Measurements from ENCODE around the gene TPD52L1.
A peak's percentile ranks its signal among the peaks of the same experiment; 100 is the strongest.

Gene TPD52L1

DNA sequence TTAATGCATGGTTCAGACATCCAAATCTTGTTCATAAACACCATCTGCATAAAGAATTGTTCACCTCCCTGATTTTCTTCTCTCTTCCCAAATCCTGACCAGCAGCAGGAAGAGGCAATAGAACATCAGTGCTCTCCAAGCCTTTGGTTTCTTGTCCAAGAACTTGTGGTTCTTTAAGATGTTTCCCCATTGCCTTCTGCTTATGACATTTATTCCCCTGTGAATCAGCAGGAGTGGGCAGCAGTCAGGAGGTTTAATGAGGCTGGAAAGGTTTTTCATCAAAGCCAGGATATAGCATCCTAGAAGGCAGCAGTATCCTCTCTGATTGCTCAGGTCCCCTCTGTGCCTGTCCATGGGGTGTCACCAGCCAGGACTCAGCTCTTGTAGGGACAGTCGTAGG, 142.9 kb downstream of the TPD52L1 start:
- H3K4me1 ChIP-seq (ENCODE audit: control insufficient read depth in 2 of 2, insufficient read depth in 2 of 2, low read length in 2 of 2) = peaks cover 0 to 12% of the 10 kb centered on the region in 2 donors
- no peak overlapping the region for H3K9ac ChIP-seq (ENCODE audit: low read depth in 1 of 2, low read length in 2 of 2)
- no peak overlapping the region for H3K4me3 ChIP-seq (ENCODE audit: low read length in 2 of 2)
- no peaks in the 10 kb centered on the region for H3K27me3 ChIP-seq (ENCODE audit: control insufficient read depth in 2 of 2, insufficient read depth in 2 of 2, low read length in 2 of 2)
- H3K36me3 ChIP-seq (ENCODE audit: control insufficient read depth in 2 of 2, insufficient read depth in 2 of 2, low read length in 2 of 2) = peaks cover 34 to 48% of the 10 kb centered on the region in 2 donors
- no peak overlapping the region for H3K27ac ChIP-seq (ENCODE audit: low read depth in 2 of 2, low read length in 2 of 2)
- no peaks in the 10 kb centered on the region for H3K9me3 ChIP-seq (ENCODE audit: control insufficient read depth in 2 of 2, low read length in 2 of 2)

- H3K9me3 ChIP-seq (ENCODE audit: control insufficient read depth in 2 of 2, low read length in 2 of 2) = no peaks in the 10 kb centered on the region
- H3K27me3 ChIP-seq (ENCODE audit: control insufficient read depth in 2 of 2, insufficient read depth in 2 of 2, low read length in 2 of 2) = no peaks in the 10 kb centered on the region
- H3K4me3 ChIP-seq (ENCODE audit: low read length in 2 of 2) = no peak overlapping the region
- peaks cover 0 to 12% of the 10 kb centered on the region in 2 donors for H3K4me1 ChIP-seq (ENCODE audit: control insufficient read depth in 2 of 2, insufficient read depth in 2 of 2, low read length in 2 of 2)
- no peak overlapping the region for H3K9ac ChIP-seq (ENCODE audit: low read depth in 1 of 2, low read length in 2 of 2)
- H3K36me3 ChIP-seq (ENCODE audit: control insufficient read depth in 2 of 2, insufficient read depth in 2 of 2, low read length in 2 of 2) = peaks cover 24 to 29% of the 10 kb centered on the region in 2 donors
- no peak overlapping the region for H3K27ac ChIP-seq (ENCODE audit: low read depth in 2 of 2, low read length in 2 of 2)
Measured at GRCh38 chr6:125299257-125299656, 145.7 kb downstream of the TPD52L1 start.

DNA sequence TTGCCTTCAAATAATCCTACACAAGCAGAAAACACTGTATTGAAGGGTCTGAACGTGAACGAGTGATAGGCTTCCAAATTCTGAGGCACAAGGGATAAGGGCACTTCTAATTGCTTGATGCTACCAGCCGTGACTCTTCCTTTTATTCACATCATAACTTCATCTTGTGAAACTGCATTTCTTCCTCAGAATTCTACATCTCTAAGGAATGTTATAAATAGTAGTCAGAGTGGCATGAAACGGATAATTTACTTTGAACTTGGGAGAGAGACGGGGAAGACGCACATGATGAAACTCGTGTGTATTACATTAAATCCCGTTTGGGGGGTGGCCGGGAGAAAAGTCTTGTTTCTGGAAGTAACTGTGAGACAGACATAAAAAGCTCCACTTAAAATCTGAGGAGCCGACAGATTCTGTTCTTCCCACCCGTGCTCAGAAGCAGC, 147.4 kb downstream of the TPD52L1 start:
- Histone ChIP-seq H3K9me3 (ENCODE audit: control insufficient read depth in 2 of 2, low read length in 2 of 2) (no peaks in the 10 kb centered on the region), H3K27ac (ENCODE audit: low read depth in 2 of 2, low read length in 2 of 2) (peak overlapping the region; percentile 79 to 86), H3K9ac (ENCODE audit: low read depth in 1 of 2, low read length in 2 of 2) (peak overlapping the region; percentile 78 to 84), H3K27me3 (ENCODE audit: control insufficient read depth in 2 of 2, insufficient read depth in 2 of 2, low read length in 2 of 2) (no peaks in the 10 kb centered on the region), H3K36me3 (ENCODE audit: control insufficient read depth in 2 of 2, insufficient read depth in 2 of 2, low read length in 2 of 2) (peaks cover 18 to 21% of the 10 kb centered on the region in 2 donors), H3K4me3 (ENCODE audit: low read length in 2 of 2) (peak overlapping the region; percentile 72 to 84), H3K4me1 (ENCODE audit: control insufficient read depth in 2 of 2, insufficient read depth in 2 of 2, low read length in 2 of 2) (peaks cover 0 to 12% of the 10 kb centered on the region in 2 donors)

GRCh38 chr6:125301435-125302391, 148.1 kb downstream of the TPD52L1 start, which contains the start of gene HDDC2:
TSS of gene HDDC2 (minus strand) at chr6:125301967. CDS start at chr6:125301932, 35 bp downstream.
- Histone ChIP-seq H3K27me3 (ENCODE audit: control insufficient read depth in 2 of 2, insufficient read depth in 2 of 2, low read length in 2 of 2) (no peaks in the 10 kb centered on the region), H3K9ac (ENCODE audit: low read depth in 1 of 2, low read length in 2 of 2) (peak within 1 kb of the TSS; percentile 78 to 84), H3K27ac (ENCODE audit: low read depth in 2 of 2, low read length in 2 of 2) (peak within 1 kb of the TSS; percentile 79 to 86), H3K9me3 (ENCODE audit: control insufficient read depth in 2 of 2, low read length in 2 of 2) (no peaks in the 10 kb centered on the region), H3K4me3 (ENCODE audit: low read length in 2 of 2) (peak within 1 kb of the TSS; percentile 72 to 84), H3K36me3 (ENCODE audit: control insufficient read depth in 2 of 2, insufficient read depth in 2 of 2, low read length in 2 of 2) (peaks cover 14 to 15% of the 10 kb centered on the region in 2 donors), H3K4me1 (ENCODE audit: control insufficient read depth in 2 of 2, insufficient read depth in 2 of 2, low read length in 2 of 2) (peaks cover 0 to 12% of the 10 kb centered on the region in 2 donors)

GRCh38 chr6:125302840-125303511, 149.4 kb downstream of the TPD52L1 start:
- Histone ChIP-seq H3K36me3 (ENCODE audit: control insufficient read depth in 2 of 2, insufficient read depth in 2 of 2, low read length in 2 of 2) (peaks cover 4 to 7% of the 10 kb centered on the region in 2 donors), H3K27me3 (ENCODE audit: control insufficient read depth in 2 of 2, insufficient read depth in 2 of 2, low read length in 2 of 2) (no peaks in the 10 kb centered on the region), H3K9me3 (ENCODE audit: control insufficient read depth in 2 of 2, low read length in 2 of 2) (no peaks in the 10 kb centered on the region), H3K4me1 (ENCODE audit: control insufficient read depth in 2 of 2, insufficient read depth in 2 of 2, low read length in 2 of 2) (peaks cover 0 to 14% of the 10 kb centered on the region in 2 donors), H3K9ac (ENCODE audit: low read depth in 1 of 2, low read length in 2 of 2) (no peak overlapping the region), H3K4me3 (ENCODE audit: low read length in 2 of 2) (no peak overlapping the region), H3K27ac (ENCODE audit: low read depth in 2 of 2, low read length in 2 of 2) (no peak overlapping the region)

DNA sequence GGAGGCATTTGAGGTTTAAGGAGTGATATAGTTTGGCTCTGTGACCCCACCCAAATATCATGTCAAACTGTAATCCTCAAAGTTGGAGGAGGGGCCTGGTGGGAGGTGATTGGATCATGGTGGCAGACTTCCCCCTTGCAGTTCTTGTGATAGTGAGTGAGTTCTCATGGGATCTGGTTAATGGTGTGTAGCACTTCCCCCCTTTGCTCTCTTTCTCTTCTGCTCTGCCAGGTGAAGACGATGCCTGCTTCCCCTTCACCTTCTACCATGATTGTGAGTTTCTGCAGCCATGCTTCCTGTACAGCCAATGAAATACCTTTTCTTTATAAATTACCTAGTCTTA, 149.9 kb downstream of the TPD52L1 start:
- Histone ChIP-seq H3K27ac (ENCODE audit: low read depth in 2 of 2, low read length in 2 of 2) (no peak overlapping the region), H3K9me3 (ENCODE audit: control insufficient read depth in 2 of 2, low read length in 2 of 2) (no peaks in the 10 kb centered on the region), H3K36me3 (ENCODE audit: control insufficient read depth in 2 of 2, insufficient read depth in 2 of 2, low read length in 2 of 2) (peaks cover under 1 to 4% of the 10 kb centered on the region in 2 donors), H3K4me3 (ENCODE audit: low read length in 2 of 2) (no peak overlapping the region), H3K9ac (ENCODE audit: low read depth in 1 of 2, low read length in 2 of 2) (no peak overlapping the region), H3K4me1 (ENCODE audit: control insufficient read depth in 2 of 2, insufficient read depth in 2 of 2, low read length in 2 of 2) (peaks cover 0 to 14% of the 10 kb centered on the region in 2 donors), H3K27me3 (ENCODE audit: control insufficient read depth in 2 of 2, insufficient read depth in 2 of 2, low read length in 2 of 2) (no peaks in the 10 kb centered on the region)

DNA sequence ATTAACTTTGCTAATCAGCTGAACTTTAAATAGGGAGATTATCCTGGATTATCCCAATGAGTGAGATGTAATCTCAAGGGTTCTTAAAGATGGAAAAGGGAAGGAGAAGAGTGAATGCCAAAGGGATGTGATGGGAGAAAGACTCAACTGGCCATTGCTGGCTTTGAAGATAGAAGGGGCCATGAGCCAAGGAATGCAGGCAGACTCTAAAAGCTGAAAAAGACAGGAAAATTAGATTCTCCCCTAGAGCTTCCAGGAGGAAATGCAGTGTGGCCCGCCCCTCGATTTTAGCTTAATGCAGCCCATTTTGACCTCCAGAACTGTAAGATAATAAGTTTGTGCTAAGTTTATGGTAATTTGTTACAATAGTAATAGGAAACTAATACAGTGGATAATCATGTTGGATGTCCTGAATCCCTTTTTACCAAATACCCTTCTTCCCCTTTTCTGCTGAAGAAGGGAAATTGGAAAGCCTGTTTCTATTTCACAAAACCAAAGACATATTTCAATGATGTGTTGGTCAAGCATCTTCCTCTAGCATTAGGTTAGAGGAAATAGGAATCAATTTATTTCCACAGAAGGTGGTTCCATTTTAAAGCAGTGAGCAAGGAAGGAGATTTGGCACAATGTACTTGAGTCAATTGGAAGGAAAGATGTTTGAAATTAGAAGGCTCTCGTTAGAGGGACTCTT, 151.5 kb downstream of the TPD52L1 start:
- Histone ChIP-seq H3K9ac (ENCODE audit: low read depth in 1 of 2, low read length in 2 of 2) (no peak overlapping the region), H3K36me3 (ENCODE audit: control insufficient read depth in 2 of 2, insufficient read depth in 2 of 2, low read length in 2 of 2) (no peaks in the 10 kb centered on the region), H3K4me3 (ENCODE audit: low read length in 2 of 2) (no peak overlapping the region), H3K4me1 (ENCODE audit: control insufficient read depth in 2 of 2, insufficient read depth in 2 of 2, low read length in 2 of 2) (peaks cover 0 to 11% of the 10 kb centered on the region in 2 donors), H3K27me3 (ENCODE audit: control insufficient read depth in 2 of 2, insufficient read depth in 2 of 2, low read length in 2 of 2) (no peaks in the 10 kb centered on the region), H3K9me3 (ENCODE audit: control insufficient read depth in 2 of 2, low read length in 2 of 2) (no peaks in the 10 kb centered on the region), H3K27ac (ENCODE audit: low read depth in 2 of 2, low read length in 2 of 2) (no peak overlapping the region)

- Histone ChIP-seq H3K36me3 (ENCODE audit: control insufficient read depth in 2 of 2, insufficient read depth in 2 of 2, low read length in 2 of 2) (no peaks in the 10 kb centered on the region), H3K27ac (ENCODE audit: low read depth in 2 of 2, low read length in 2 of 2) (no peak overlapping the region), H3K9me3 (ENCODE audit: control insufficient read depth in 2 of 2, low read length in 2 of 2) (no peaks in the 10 kb centered on the region)
Measured at GRCh38 chr6:125306756-125307149, 153.2 kb downstream of the TPD52L1 start.

DNA sequence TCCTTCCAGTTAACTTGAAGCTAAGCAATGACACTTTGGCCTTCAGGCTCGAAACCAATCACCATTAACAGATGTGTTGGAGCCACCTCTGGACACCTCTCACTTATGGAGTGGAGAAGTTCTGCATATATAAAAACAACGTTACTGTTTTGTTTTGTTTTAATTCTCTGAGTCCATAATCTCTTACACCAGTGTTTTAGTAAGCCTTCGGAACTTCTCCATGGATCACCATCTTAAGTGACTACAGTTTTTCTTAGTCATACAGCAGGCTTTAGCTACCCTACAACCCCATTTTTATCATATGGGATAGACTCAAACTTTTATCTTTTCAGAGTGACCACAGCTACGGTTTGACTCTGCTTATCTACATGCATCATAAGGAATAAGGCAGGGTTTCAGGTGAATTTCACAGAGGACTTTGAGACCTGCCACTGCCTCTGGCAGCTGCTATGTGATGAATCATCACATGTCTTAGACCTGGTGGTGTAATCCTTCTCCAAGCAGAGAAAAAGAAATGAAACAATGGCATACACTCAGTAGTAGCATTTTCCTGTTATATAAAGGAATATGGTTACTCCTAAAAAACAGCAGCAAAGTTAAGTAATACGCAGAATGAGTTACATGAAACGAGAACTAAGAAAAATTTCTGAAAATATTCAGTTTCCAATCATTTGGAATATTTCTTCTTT, 153.7 kb downstream of the TPD52L1 start:
- H3K4me1 ChIP-seq (ENCODE audit: control insufficient read depth in 2 of 2, insufficient read depth in 2 of 2, low read length in 2 of 2) = peaks cover 0 to 2% of the 10 kb centered on the region in 2 donors
- no peak overlapping the region for H3K4me3 ChIP-seq (ENCODE audit: low read length in 2 of 2)
- H3K9me3 ChIP-seq (ENCODE audit: control insufficient read depth in 2 of 2, low read length in 2 of 2) = no peaks in the 10 kb centered on the region
- no peak overlapping the region for H3K27ac ChIP-seq (ENCODE audit: low read depth in 2 of 2, low read length in 2 of 2)
- no peaks in the 10 kb centered on the region for H3K27me3 ChIP-seq (ENCODE audit: control insufficient read depth in 2 of 2, insufficient read depth in 2 of 2, low read length in 2 of 2)
- H3K36me3 ChIP-seq (ENCODE audit: control insufficient read depth in 2 of 2, insufficient read depth in 2 of 2, low read length in 2 of 2) = no peaks in the 10 kb centered on the region
- no peak overlapping the region for H3K9ac ChIP-seq (ENCODE audit: low read depth in 1 of 2, low read length in 2 of 2)

More at GRCh38 chr6:125306756-125307149, 153.2 kb downstream of the TPD52L1 start:
- Histone ChIP-seq H3K9ac (ENCODE audit: low read depth in 1 of 2, low read length in 2 of 2) (no peak overlapping the region), H3K27me3 (ENCODE audit: control insufficient read depth in 2 of 2, insufficient read depth in 2 of 2, low read length in 2 of 2) (no peaks in the 10 kb centered on the region), H3K4me1 (ENCODE audit: control insufficient read depth in 2 of 2, insufficient read depth in 2 of 2, low read length in 2 of 2) (peaks cover 0 to 2% of the 10 kb centered on the region in 2 donors), H3K4me3 (ENCODE audit: low read length in 2 of 2) (no peak overlapping the region)
